ENCODE results near the gene ASIC1.

ASIC1 gene

DNA sequence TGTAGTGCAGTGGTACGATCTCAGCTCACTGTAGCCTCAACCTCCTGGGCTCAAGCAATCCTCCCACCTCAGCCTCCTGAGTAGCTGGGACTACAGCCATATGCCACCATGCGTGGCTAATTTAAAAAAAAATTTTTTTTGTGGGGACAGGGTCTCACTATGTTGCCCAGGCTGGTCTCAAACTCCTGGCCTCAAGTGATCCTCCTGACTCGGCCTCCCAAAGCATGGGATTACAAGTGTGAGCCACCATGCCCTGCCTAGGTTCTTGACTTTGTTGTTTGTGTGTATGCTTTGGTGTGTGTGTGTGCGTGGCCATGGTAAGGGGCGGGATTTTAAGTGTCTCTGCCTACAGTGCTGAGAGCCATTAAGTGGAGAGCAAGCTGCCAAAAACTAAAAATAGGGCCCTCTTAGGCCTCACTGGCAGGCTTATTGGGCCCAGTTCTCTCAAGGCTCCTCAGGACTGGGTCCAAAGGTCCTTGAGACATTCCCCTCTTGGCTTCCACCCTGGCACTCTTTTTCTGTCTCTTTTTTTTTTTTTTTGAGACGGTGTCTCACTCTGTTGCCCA lies 59.7 kb downstream of the ASIC1 start:
- TF ChIP-seq, protein P1, sequence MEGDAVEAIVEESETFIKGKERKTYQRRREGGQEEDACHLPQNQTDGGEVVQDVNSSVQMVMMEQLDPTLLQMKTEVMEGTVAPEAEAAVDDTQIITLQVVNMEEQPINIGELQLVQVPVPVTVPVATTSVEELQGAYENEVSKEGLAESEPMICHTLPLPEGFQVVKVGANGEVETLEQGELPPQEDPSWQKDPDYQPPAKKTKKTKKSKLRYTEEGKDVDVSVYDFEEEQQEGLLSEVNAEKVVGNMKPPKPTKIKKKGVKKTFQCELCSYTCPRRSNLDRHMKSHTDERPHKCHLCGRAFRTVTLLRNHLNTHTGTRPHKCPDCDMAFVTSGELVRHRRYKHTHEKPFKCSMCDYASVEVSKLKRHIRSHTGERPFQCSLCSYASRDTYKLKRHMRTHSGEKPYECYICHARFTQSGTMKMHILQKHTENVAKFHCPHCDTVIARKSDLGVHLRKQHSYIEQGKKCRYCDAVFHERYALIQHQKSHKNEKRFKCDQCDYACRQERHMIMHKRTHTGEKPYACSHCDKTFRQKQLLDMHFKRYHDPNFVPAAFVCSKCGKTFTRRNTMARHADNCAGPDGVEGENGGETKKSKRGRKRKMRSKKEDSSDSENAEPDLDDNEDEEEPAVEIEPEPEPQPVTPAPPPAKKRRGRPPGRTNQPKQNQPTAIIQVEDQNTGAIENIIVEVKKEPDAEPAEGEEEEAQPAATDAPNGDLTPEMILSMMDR (conservative IDR thresholded peaks at IDR 0.05; ENCODE audit: control insufficient read depth, insufficient read depth, low read depth, low read length), result no peak
- no peak for DNase-seq (ENCODE audit: low read depth)
- H3K4me3 ChIP-seq (ENCODE audit: control insufficient read depth, low read depth, low read length), result no peak overlapping the region

DNA sequence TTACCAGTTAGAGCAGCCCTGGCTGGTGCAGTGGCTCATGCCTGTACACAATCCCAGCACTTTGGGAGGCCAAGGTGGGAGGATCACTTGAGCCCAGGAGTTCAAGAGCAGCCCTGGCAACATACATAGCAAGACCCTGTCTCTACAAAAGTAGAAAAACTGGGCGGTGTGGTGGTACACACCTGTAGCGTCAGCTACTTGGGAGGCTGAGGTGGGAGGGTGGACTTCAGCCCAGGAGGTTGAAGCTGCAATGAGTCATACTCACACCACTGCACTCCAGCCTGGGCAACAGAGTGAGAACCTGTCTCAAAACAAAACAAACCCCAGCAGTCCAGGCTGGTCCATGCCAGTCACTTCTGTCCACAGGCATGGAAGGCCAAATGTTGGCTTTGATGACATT lies 62.0 kb downstream of the ASIC1 start:
- TF ChIP-seq, protein P1 (conservative IDR thresholded peaks at IDR 0.05; ENCODE audit: control insufficient read depth, insufficient read depth, low read depth, low read length), result no peak
- no peak for DNase-seq (ENCODE audit: low read depth)
- no peak overlapping the region for H3K4me3 ChIP-seq (ENCODE audit: control insufficient read depth, low read depth, low read length)

DNA sequence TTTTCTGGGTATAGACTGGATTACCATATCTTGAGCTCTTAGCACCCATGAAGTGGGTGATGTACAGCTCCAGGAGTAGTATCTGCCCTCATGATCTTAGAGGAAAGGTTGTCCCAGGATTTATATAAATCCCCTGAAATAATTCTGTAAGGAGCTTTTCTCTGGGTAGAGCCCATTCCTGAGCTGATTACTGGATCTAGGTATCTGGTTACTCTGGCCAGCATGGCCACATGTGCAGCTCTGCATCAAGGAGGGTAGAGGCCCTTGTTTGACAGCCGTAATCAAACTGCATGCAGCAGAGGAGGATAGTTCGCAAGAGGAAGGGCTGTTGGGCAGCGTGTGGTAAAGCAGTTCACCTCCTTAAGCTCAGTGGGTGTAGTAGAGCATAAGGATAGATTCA lies 63.1 kb downstream of the ASIC1 start:
- TF ChIP-seq, protein P1 (conservative IDR thresholded peaks at IDR 0.05; ENCODE audit: control insufficient read depth, insufficient read depth, low read depth, low read length), result no peak
- no peak overlapping the region for H3K4me3 ChIP-seq (ENCODE audit: control insufficient read depth, low read depth, low read length)
- no peak for DNase-seq (ENCODE audit: low read depth)

DNA sequence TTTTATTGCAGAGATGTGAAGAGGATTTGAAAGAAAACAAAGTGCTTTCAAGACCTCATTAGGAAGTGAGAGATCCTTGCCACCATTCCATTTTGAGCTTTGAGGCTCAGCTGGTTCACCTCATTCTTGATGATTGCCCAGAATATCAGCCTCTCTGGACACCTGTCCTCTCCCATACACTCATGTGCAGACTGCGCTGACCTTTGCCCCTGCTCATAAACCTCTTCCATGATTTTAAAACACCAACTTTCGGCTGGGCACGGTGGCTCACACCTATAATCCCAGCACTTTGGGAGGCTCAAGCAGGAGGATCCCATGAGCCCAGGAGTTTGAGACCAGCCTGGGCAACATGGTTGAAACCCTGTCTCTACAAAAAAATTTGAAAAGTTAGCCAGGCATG lies 63.6 kb downstream of the ASIC1 start:
- TF ChIP-seq, protein P1 (conservative IDR thresholded peaks at IDR 0.05; ENCODE audit: control insufficient read depth, insufficient read depth, low read depth, low read length), result no peak
- no peak for DNase-seq (ENCODE audit: low read depth)
- no peak overlapping the region for H3K4me3 ChIP-seq (ENCODE audit: control insufficient read depth, low read depth, low read length)

DNA sequence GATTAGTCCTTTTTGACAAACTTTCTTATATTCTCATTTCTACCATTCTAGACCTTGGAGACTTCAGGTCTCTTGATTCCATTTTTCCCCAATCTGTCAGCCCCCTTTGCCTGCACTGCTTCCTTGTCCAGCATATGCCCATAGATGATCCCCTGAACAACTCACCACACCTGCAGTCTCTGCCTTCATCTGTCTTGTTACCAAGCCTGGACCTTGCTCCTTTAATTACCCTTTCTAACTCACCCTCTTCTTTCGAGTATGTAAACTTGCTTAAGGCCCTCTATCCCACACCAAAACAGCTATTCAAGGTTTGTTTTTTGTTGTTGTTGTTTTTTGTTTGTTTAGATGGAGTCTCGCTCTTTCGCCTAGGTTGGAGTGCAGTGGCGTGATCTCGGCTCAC lies 64.2 kb downstream of the ASIC1 start:
- no peak overlapping the region for H3K4me3 ChIP-seq (ENCODE audit: control insufficient read depth, low read depth, low read length)
- DNase-seq (ENCODE audit: low read depth), result no peak
- TF ChIP-seq, protein P1 (conservative IDR thresholded peaks at IDR 0.05; ENCODE audit: control insufficient read depth, insufficient read depth, low read depth, low read length), result no peak

DNA sequence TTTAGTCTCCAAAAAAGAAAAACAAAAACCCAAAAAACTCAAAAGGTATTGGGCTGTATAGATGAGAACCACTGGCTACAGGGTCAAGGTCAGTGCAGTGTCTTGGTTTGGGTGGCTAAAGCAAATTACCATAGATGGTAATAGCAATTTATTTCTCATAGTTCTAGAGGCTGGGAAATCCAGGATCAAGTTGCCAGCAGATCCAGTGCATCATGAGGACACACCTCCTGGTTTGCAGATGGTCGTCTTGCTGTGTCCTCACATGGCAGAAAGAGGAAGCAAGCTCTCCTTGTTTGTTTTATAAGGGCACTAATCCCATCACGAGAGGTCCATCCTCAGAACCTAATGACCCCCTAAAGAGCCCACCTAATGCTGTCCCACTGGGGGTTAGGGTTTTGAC lies 65.8 kb downstream of the ASIC1 start:
- H3K4me3 ChIP-seq (ENCODE audit: control insufficient read depth, low read depth, low read length), result no peak overlapping the region
- no peak for DNase-seq (ENCODE audit: low read depth)
- TF ChIP-seq, protein P1 (conservative IDR thresholded peaks at IDR 0.05; ENCODE audit: control insufficient read depth, insufficient read depth, low read depth, low read length), result no peak

DNA sequence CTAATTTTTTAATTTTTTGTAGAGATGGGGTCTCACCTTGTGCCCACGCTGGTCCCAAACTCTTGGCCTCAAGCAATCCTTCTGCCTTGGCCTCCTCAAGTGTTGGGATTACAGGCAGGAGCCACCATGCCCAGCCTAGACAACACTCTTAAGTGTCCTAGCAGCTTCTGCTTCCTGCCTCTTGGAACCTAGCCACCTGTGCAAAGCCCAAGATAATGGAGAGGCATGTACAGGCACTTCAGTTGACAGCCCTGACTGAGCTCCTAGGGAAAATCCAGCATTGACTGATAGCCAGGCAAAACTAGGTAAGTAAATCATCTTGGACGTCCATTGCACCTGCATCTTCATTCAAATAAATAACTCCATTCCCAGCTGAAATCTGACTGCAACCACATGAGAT lies 70.2 kb downstream of the ASIC1 start:
- DNase-seq (ENCODE audit: low read depth), result no peak
- H3K4me3 ChIP-seq (ENCODE audit: control insufficient read depth, low read depth, low read length), result no peak overlapping the region
- TF ChIP-seq, protein P1 (conservative IDR thresholded peaks at IDR 0.05; ENCODE audit: control insufficient read depth, insufficient read depth, low read depth, low read length), result no peak

Measured in fibroblast of mammary gland (primary cell).